ENCODE results near the gene SMARCD1.
A peak's percentile ranks its signal among the peaks of the same experiment; 100 is the strongest.

Gene SMARCD1

GRCh38 chr12:50084775-50085614 is at the start of gene SMARCD1:
Gene SMARCD1, plus strand, starts transcription at chr12:50085342. Its CDS starts 28 bp downstream, at chr12:50085370.
- DNase-seq: peak; percentile 72

GRCh38 chr12:50038336-50038735 is 46.8 kb upstream of the SMARCD1 start:
- no peak for DNase-seq

GRCh38 chr12:50039151-50039835 is 45.8 kb upstream of the SMARCD1 start:
- DNase-seq: no peak

GRCh38 chr12:50040657-50041056 is 44.5 kb upstream of the SMARCD1 start:
- DNase-seq: no peak

- DNase-seq: no peak
Measured at GRCh38 chr12:50041062-50041860, 43.9 kb upstream of the SMARCD1 start.

- no peak for DNase-seq
Measured at GRCh38 chr12:50041962-50042361, 43.2 kb upstream of the SMARCD1 start.

GRCh38 chr12:50042693-50043092 is 42.4 kb upstream of the SMARCD1 start:
- DNase-seq: no peak

GRCh38 chr12:50043308-50043707 is 41.8 kb upstream of the SMARCD1 start:
- no peak for DNase-seq

GRCh38 chr12:50043854-50044253 is 41.3 kb upstream of the SMARCD1 start:
- DNase-seq: no peak

GRCh38 chr12:50047693-50048250 is 37.4 kb upstream of the SMARCD1 start:
- DNase-seq: no peak

- no peak for DNase-seq
Measured at GRCh38 chr12:50049254-50050118, 35.7 kb upstream of the SMARCD1 start.

GRCh38 chr12:50050119-50050385 is 35.1 kb upstream of the SMARCD1 start:
- DNase-seq: no peak

- peak; percentile 47 for DNase-seq
Measured at GRCh38 chr12:50050410-50051098, 34.6 kb upstream of the SMARCD1 start.

- no peak for DNase-seq
Measured at GRCh38 chr12:50051101-50051806, 33.9 kb upstream of the SMARCD1 start.

GRCh38 chr12:50052544-50052943 is 32.6 kb upstream of the SMARCD1 start:
- no peak for DNase-seq

GRCh38 chr12:50052964-50053363 is 32.2 kb upstream of the SMARCD1 start:
- DNase-seq: no peak

- DNase-seq: no peak
Measured at GRCh38 chr12:50053583-50053982, 31.6 kb upstream of the SMARCD1 start.

- DNase-seq: no peak
Measured at GRCh38 chr12:50055831-50056638, 29.1 kb upstream of the SMARCD1 start.

- DNase-seq: no peak
Measured at GRCh38 chr12:50056639-50056976, 28.5 kb upstream of the SMARCD1 start.
